Activated naive CD4-positive, alpha-beta T cell treated with anti-CD3 and anti-CD28 coated beads, Interleukin-2, amount 50 U/mL, for 72 hours (primary cell): ENCODE data around the gene PCK1. TPM values are rescaled to one million over a fixed set of nuclear protein-coding genes. Genes with fewer than 3 reads are reported as not detected.

Experiments used
- ATAC-seq, 2 donors: fragments of 150-1000 bp; cut with Tn5 transposase; 2 replicates each; pipeline ENCODE4 v1.10.0; 2021; ENCODE audit warnings: mild to moderate bottlenecking in 2 of 2, moderate library complexity in 2 of 2
- DNase-seq, 2 donors: peaks; one replicate each; pipeline ENCODE4 v3.0.0; 2021 to 2022; ENCODE audit warnings: low spot score in 2 of 2
- H3K27ac Mint-ChIP-seq, 2 donors: one replicate each; pipeline ENCODE4 v1.8.0; 2022; ENCODE audit warnings: mild to moderate bottlenecking in 2 of 2, mixed read lengths in 2 of 2
- H3K36me3 Mint-ChIP-seq, 2 donors: one replicate each; pipeline ENCODE4 v1.8.0; 2022; ENCODE audit warnings: mixed read lengths in 2 of 2
- H3K9me3 Mint-ChIP-seq, 2 donors: one replicate each; pipeline ENCODE4 v1.8.0; 2022; ENCODE audit warnings: mixed read lengths in 2 of 2
- total RNA-seq, 2 donors: library from RNA; stranded (reverse); gene quantifications; one replicate each; pipeline ENCODE4 v1.2.3, GENCODE V29; 2022

Gene PCK1
- total RNA-seq, 2 donors from 2014 or later = not detected

- DNase-seq (no peak), ATAC-seq (no peak)
- Mint-ChIP-seq H3K9me3 (no peaks in the 10 kb centered on the region), H3K36me3 (no peaks in the 10 kb centered on the region), H3K27ac (no peak overlapping the region)
Measured at GRCh38 chr20:57552471-57552870, 8.4 kb upstream of the PCK1 start.

- H3K9me3 Mint-ChIP-seq = no peaks in the 10 kb centered on the region
- H3K27ac Mint-ChIP-seq = no peak overlapping the region
- DNase-seq = no peak
- H3K36me3 Mint-ChIP-seq = no peaks in the 10 kb centered on the region
- no peak for ATAC-seq
Measured at GRCh38 chr20:57553376-57554018, 7.4 kb upstream of the PCK1 start.

GRCh38 chr20:57555457-57556184 is 5.3 kb upstream of the PCK1 start:
- no peak overlapping the region for H3K27ac Mint-ChIP-seq
- no peak for ATAC-seq
- H3K9me3 Mint-ChIP-seq = no peaks in the 10 kb centered on the region
- H3K36me3 Mint-ChIP-seq = no peaks in the 10 kb centered on the region
- DNase-seq = no peak

- H3K9me3 Mint-ChIP-seq = no peaks in the 10 kb centered on the region
Measured at GRCh38 chr20:57556980-57557274, 4.0 kb upstream of the PCK1 start.

GRCh38 chr20:57557926-57558613 is 2.8 kb upstream of the PCK1 start:
- Mint-ChIP-seq H3K27ac (no peak overlapping the region), H3K9me3 (no peaks in the 10 kb centered on the region), H3K36me3 (no peaks in the 10 kb centered on the region)
- no peak for DNase-seq
- ATAC-seq = no peak

More at GRCh38 chr20:57556980-57557274, 4.0 kb upstream of the PCK1 start:
- no peak for DNase-seq
- ATAC-seq = no peak
- Mint-ChIP-seq H3K27ac (peak overlapping the region in 1 of 2 donors; percentile 84), H3K36me3 (no peaks in the 10 kb centered on the region)

- Mint-ChIP-seq H3K27ac (no peak overlapping the region), H3K36me3 (no peaks in the 10 kb centered on the region), H3K9me3 (no peaks in the 10 kb centered on the region)
- DNase-seq (no peak), ATAC-seq (no peak)
Measured at GRCh38 chr20:57558614-57559288, 2.2 kb upstream of the PCK1 start.

GRCh38 chr20:57559289-57559634 is 1.6 kb upstream of the PCK1 start:
- Mint-ChIP-seq H3K27ac (no peak overlapping the region), H3K36me3 (no peaks in the 10 kb centered on the region), H3K9me3 (no peaks in the 10 kb centered on the region)
- DNase-seq (no peak), ATAC-seq (no peak)

GRCh38 chr20:57559658-57560553 is 1.0 kb upstream of the PCK1 start:
- ATAC-seq (no peak), DNase-seq (no peak)
- Mint-ChIP-seq H3K36me3 (no peaks in the 10 kb centered on the region), H3K9me3 (no peaks in the 10 kb centered on the region), H3K27ac (no peak overlapping the region)

GRCh38 chr20:57561356-57562279 is 708 bp downstream of the PCK1 start:
- DNase-seq (no peak), ATAC-seq (no peak)
- no peaks in the 10 kb centered on the region for H3K36me3 Mint-ChIP-seq
- no peak overlapping the region for H3K27ac Mint-ChIP-seq
- no peaks in the 10 kb centered on the region for H3K9me3 Mint-ChIP-seq

GRCh38 chr20:57562541-57563465 is 1.9 kb downstream of the PCK1 start:
- Mint-ChIP-seq H3K36me3 (no peaks in the 10 kb centered on the region), H3K9me3 (no peaks in the 10 kb centered on the region), H3K27ac (no peak overlapping the region)
- DNase-seq (no peak), ATAC-seq (no peak)

GRCh38 chr20:57563522-57563921 is 2.6 kb downstream of the PCK1 start:
- Mint-ChIP-seq H3K27ac (no peak overlapping the region), H3K9me3 (no peaks in the 10 kb centered on the region), H3K36me3 (no peaks in the 10 kb centered on the region)
- no peak for ATAC-seq
- no peak for DNase-seq

GRCh38 chr20:57564180-57564802 is 3.4 kb downstream of the PCK1 start:
- no peaks in the 10 kb centered on the region for H3K36me3 Mint-ChIP-seq
- no peak overlapping the region for H3K27ac Mint-ChIP-seq
- no peaks in the 10 kb centered on the region for H3K9me3 Mint-ChIP-seq
- ATAC-seq = no peak
- no peak for DNase-seq

GRCh38 chr20:57564951-57565642 is 4.2 kb downstream of the PCK1 start:
- DNase-seq (no peak), ATAC-seq (no peak)
- Mint-ChIP-seq H3K27ac (no peak overlapping the region), H3K36me3 (no peaks in the 10 kb centered on the region), H3K9me3 (no peaks in the 10 kb centered on the region)

GRCh38 chr20:57566399-57566798 is 5.5 kb downstream of the PCK1 start:
- no peaks in the 10 kb centered on the region for H3K36me3 Mint-ChIP-seq
- H3K9me3 Mint-ChIP-seq = no peaks in the 10 kb centered on the region
- H3K27ac Mint-ChIP-seq = peak overlapping the region in 1 of 2 donors; percentile 55
- no peak for ATAC-seq
- no peak for DNase-seq
